GM12878 (cell line): Measurements from ENCODE around the gene PRMT5. TPM values are rescaled to one million over a fixed set of nuclear protein-coding genes. Genes with fewer than 3 reads are reported as not detected.
A peak's percentile ranks its signal among the peaks of the same experiment; 100 is the strongest.

Source experiments
- E4F1 ChIP-seq: fragments of 450-650 bp; IDR thresholded peaks from 2 replicates; pipeline ENCODE4 v1.6.1; 2018; ENCODE audit warnings: borderline replicate concordance, mild to moderate bottlenecking; ENCODE audit not compliant: partially characterized antibody
- EED ChIP-seq: sonication (generic); IDR thresholded peaks from 2 replicates; pipeline ENCODE4 v1.6.1; 2016; ENCODE audit warnings: antibody characterized with exemption, low read depth
- ETV6 ChIP-seq, 2 experiments: fragments of 450-650 bp in 1 of 2; IDR thresholded peaks in 1 of 2; conservative IDR thresholded peaks in 1 of 2; 2 replicates each; pipeline ENCODE4 v1.6.1; 2014; ENCODE audit warnings: antibody characterized with exemption in 1 of 2, borderline replicate concordance in 1 of 2, low read depth in 1 of 2, mild to moderate bottlenecking in 1 of 2, moderate library complexity in 1 of 2
- EZH2 ChIP-seq: IDR thresholded peaks from 2 replicates; pipeline ENCODE4 v1.6.1; 2012; ENCODE audit warnings: low read depth, mild to moderate bottlenecking, control low read depth, inconsistent platforms, low read length, borderline replicate concordance; ENCODE audit not compliant: control insufficient read depth
- GABPA ChIP-seq: IDR thresholded peaks from 2 replicates; pipeline ENCODE4 v1.6.1; 2014; ENCODE audit warnings: antibody characterized with exemption, low read depth, mild to moderate bottlenecking, inconsistent platforms
- HDGF ChIP-seq: fragments of 450-650 bp; IDR thresholded peaks from 2 replicates; pipeline ENCODE4 v1.6.1; 2016; ENCODE audit warnings: antibody characterized with exemption
- IKZF1 ChIP-seq: fragments of 450-650 bp; conservative IDR thresholded peaks from 2 replicates; pipeline ENCODE4 v1.6.1; 2017; ENCODE audit warnings: antibody characterized with exemption, mild to moderate bottlenecking
- KLF5 ChIP-seq: fragments of 450-650 bp; IDR thresholded peaks from 2 replicates; pipeline ENCODE4 v1.6.1; 2014; ENCODE audit warnings: mild to moderate bottlenecking; ENCODE audit not compliant: partially characterized antibody
- LARP7 ChIP-seq: fragments of 450-650 bp; IDR thresholded peaks from 2 replicates; pipeline ENCODE4 v1.6.1; 2017; ENCODE audit warnings: mild to moderate bottlenecking
- MEF2B ChIP-seq: fragments of 450-650 bp; IDR thresholded peaks from 2 replicates; pipeline ENCODE4 v1.6.1; 2018; ENCODE audit warnings: mild to moderate bottlenecking, moderate library complexity; ENCODE audit not compliant: partially characterized antibody, poor library complexity, severe bottlenecking
- MYB ChIP-seq: fragments of 150-350 bp; IDR thresholded peaks from 2 replicates; pipeline ENCODE4 v1.6.1; 2014; ENCODE audit warnings: mild to moderate bottlenecking, low read depth, low read length, borderline replicate concordance
- PAX5 ChIP-seq: IDR thresholded peaks from 2 replicates; pipeline ENCODE4 v1.6.1; 2011; ENCODE audit warnings: low read depth, low read length, borderline replicate concordance
- PBX3 ChIP-seq: IDR thresholded peaks from 2 replicates; pipeline ENCODE4 v1.6.1; 2011; ENCODE audit warnings: mild to moderate bottlenecking, low read depth, low read length, moderate library complexity; ENCODE audit not compliant: insufficient replicate concordance
- RAD21 ChIP-seq: IDR thresholded peaks from 2 replicates; pipeline ENCODE4 v1.6.1; 2011; ENCODE audit warnings: mild to moderate bottlenecking, low read depth, low read length, moderate library complexity; ENCODE audit not compliant: insufficient read depth
- SMC3 ChIP-seq: IDR thresholded peaks from 2 replicates; pipeline ENCODE4 v1.6.1; 2011; ENCODE audit warnings: low read length, improper control_type of control experiment, borderline replicate concordance
- SRF ChIP-seq, 2 experiments: IDR thresholded peaks; 2 replicates each; pipeline ENCODE4 v1.6.1; 2011; ENCODE audit warnings: low read depth in 2 of 2, low read length in 2 of 2, mild to moderate bottlenecking in 1 of 2, moderate library complexity in 1 of 2
- USF1 ChIP-seq: IDR thresholded peaks from 2 replicates; pipeline ENCODE4 v1.6.1; 2011; ENCODE audit warnings: borderline replicate concordance, low read depth, mild to moderate bottlenecking, moderate library complexity, mixed read lengths, low read length; ENCODE audit not compliant: insufficient read depth; ENCODE audit errors: extremely low read length
- ZNF592 ChIP-seq: fragments of 450-650 bp; IDR thresholded peaks from 2 replicates; pipeline ENCODE4 v1.6.1; 2017; ENCODE audit warnings: mild to moderate bottlenecking, moderate library complexity
- polyA plus RNA-seq, 11 experiments: library from polyadenylated mRNA; depleted of rRNA in 4 of 11; unstranded in 6 of 11; stranded (reverse) in 5 of 11; fragments of >200 nt; fragmentation: Nextera tagmentation in 4 of 11; fragmentation: Illumina TruSeq in 1 of 11; extraction: Ambion mirVana in 4 of 11; extraction: Trizol in 1 of 11; gene quantifications; 1 replicate in 1 of 11; 2 replicates in 10 of 11; pipeline versions ENCODE4 v1.2.1 to v1.2.3, GENCODE V29; 2011 to 2016; ENCODE audit warnings: inconsistent platforms in 2 of 11, missing spikeins in 2 of 11, low read depth in 1 of 11
- total RNA-seq, 4 experiments: library from RNA; depleted of rRNA in 3 of 4; stranded (reverse); fragments of >200 nt in 3 of 4; fragmentation: Illumina TruSeq in 1 of 4; extraction: Trizol in 1 of 4; gene quantifications; 2 replicates each; pipeline versions ENCODE4 v1.2.1 to v1.2.3, GENCODE V29; 2013 to 2021

PRMT5 gene
- total and polyA plus RNA-seq, 10 of the 15 experiments (the other 5 are each of a cell fraction or from before 2014, with no cell fraction given), result 54.3 to 221 (median 111) TPM

GRCh38 chr14:22918804-22919600, 10.2 kb downstream of the PRMT5 start, which contains the start of gene RBM23 (continued):
- TF ChIP-seq ZNF592, result peak; percentile 88
- TF ChIP-seq SMC3, result no peak
- TF ChIP-seq MYB, result no peak
- no peak for TF ChIP-seq PAX5
- TF ChIP-seq IKZF1, result peak; percentile 70
- peak; percentile 49 for TF ChIP-seq MEF2B
- TF ChIP-seq RAD21, result no peak
- TF ChIP-seq ETV6 (conservative IDR thresholded peaks at IDR 0.05 in 1 of 2, IDR thresholded peaks at IDR 0.05 in 1 of 2; ENCODE audit: borderline replicate concordance in 1 of 2, low read depth in 1 of 2), result no peak
- no peak for TF ChIP-seq SRF (IDR thresholded peaks at IDR 0.05; ENCODE audit: low read depth in 2 of 2, low read length in 2 of 2)
- TF ChIP-seq HDGF, result peak; percentile 95; the same call in 1 of the 2 replicates
- TF ChIP-seq EZH2, result no peak
- TF ChIP-seq USF1, result no peak
- TF ChIP-seq EED, result no peak
- TF ChIP-seq PBX3, result peak; percentile 63
- peak; percentile 45 for TF ChIP-seq KLF5
- TF ChIP-seq LARP7, result peak; percentile 75; the same call in 1 of the 2 replicates
- no peak for TF ChIP-seq E4F1
- TF ChIP-seq GABPA, result peak; percentile 41; the same call in 1 of the 2 replicates
